ENCODE results near the gene SPG7.
A peak's percentile ranks its signal among the peaks of the same experiment; 100 is the strongest.

The SPG7 gene

GRCh38 chr16:89507214-89507833 lies 879 bp upstream of the SPG7 start:
- Histone ChIP-seq H2BK120ac (ENCODE audit: insufficient read depth, low read length, poor library complexity) (peak overlapping the region; percentile 33), H2AFZ (ENCODE audit: insufficient read depth, low read length, poor library complexity) (peak overlapping the region; percentile 50), H4K91ac (ENCODE audit: low read depth, low read length) (peak overlapping the region; percentile 58), H3K9me3 (ENCODE audit: insufficient read depth, low read depth, low read length) (no peaks in the 10 kb centered on the region), H2AK5ac (ENCODE audit: low read length) (no peak overlapping the region), H3K4me3 (ENCODE audit: low read depth, low read length) (peak overlapping the region; percentile 95), H3K79me1 (ENCODE audit: low read length) (peaks cover 11% of the 10 kb centered on the region), H4K8ac (ENCODE audit: low read depth, low read length) (peak overlapping the region; percentile 34), H3K36me3 (ENCODE audit: control insufficient read depth in 1 of 2, insufficient read depth in 2 of 2, low read length in 2 of 2) (peaks cover 13 to 14% of the 10 kb centered on the region in 2 experiments), H3K4me2 (ENCODE audit: low read length) (peak overlapping the region; percentile 91), H3K18ac (ENCODE audit: low read length) (peak overlapping the region; percentile 35), H3K4ac (ENCODE audit: low read depth, low read length) (peak overlapping the region; percentile 51), H4K12ac (ENCODE audit: low read depth, low read length) (peak overlapping the region; percentile 14), H3K14ac (ENCODE audit: low read length) (peak overlapping the region; percentile 70), H3K23ac (ENCODE audit: low read length) (no peak overlapping the region), H3K9ac (ENCODE audit: low read length) (peak overlapping the region; percentile 57), H3K4me1 (ENCODE audit: control insufficient read depth in 1 of 2, insufficient read depth in 2 of 2, low read length in 2 of 2) (peaks cover 3 to 7% of the 10 kb centered on the region in 2 experiments), H3K79me2 (ENCODE audit: control insufficient read depth, insufficient read depth, low read length, poor library complexity) (peaks cover 12% of the 10 kb centered on the region), H3K27ac (ENCODE audit: low read depth, low read length) (peak overlapping the region; percentile 80), H3K27me3 (ENCODE audit: insufficient read depth, low read length) (no peaks in the 10 kb centered on the region), H2BK12ac (ENCODE audit: low read length) (no peak overlapping the region), H2BK5ac (ENCODE audit: low read depth, low read length, poor library complexity) (no peak overlapping the region)
- WGBS (ENCODE audit: extremely low coverage, insufficient coverage, insufficient read length): no CpG with 5 or more reads among the region's 42 CpGs
- DNase-seq: no peak

GRCh38 chr16:89510526-89510925 lies 2.3 kb downstream of the SPG7 start:
- no peak overlapping the region for H3K18ac ChIP-seq (ENCODE audit: low read length)
- no CpG with 5 or more reads among the region's 9 CpGs for WGBS (ENCODE audit: extremely low coverage, insufficient coverage, insufficient read length)
- H3K4me3 ChIP-seq (ENCODE audit: low read depth, low read length): no peak overlapping the region
- peaks cover 25 to 27% of the 10 kb centered on the region in 2 experiments for H3K36me3 ChIP-seq (ENCODE audit: control insufficient read depth in 1 of 2, insufficient read depth in 2 of 2, low read length in 2 of 2)
- no peak overlapping the region for H3K23ac ChIP-seq (ENCODE audit: low read length)
- H3K27me3 ChIP-seq (ENCODE audit: insufficient read depth, low read length): no peaks in the 10 kb centered on the region
- no peak overlapping the region for H2BK12ac ChIP-seq (ENCODE audit: low read length)
- no peak overlapping the region for H2BK120ac ChIP-seq (ENCODE audit: insufficient read depth, low read length, poor library complexity)
- peaks cover 12% of the 10 kb centered on the region for H3K79me2 ChIP-seq (ENCODE audit: control insufficient read depth, insufficient read depth, low read length, poor library complexity)
- no peak overlapping the region for H2BK5ac ChIP-seq (ENCODE audit: low read depth, low read length, poor library complexity)
- no peak overlapping the region for H2AFZ ChIP-seq (ENCODE audit: insufficient read depth, low read length, poor library complexity)
- H3K4me2 ChIP-seq (ENCODE audit: low read length): no peak overlapping the region
- no peak overlapping the region for H2AK5ac ChIP-seq (ENCODE audit: low read length)
- no peak overlapping the region for H3K4ac ChIP-seq (ENCODE audit: low read depth, low read length)
- H3K14ac ChIP-seq (ENCODE audit: low read length): no peak overlapping the region
- no peak overlapping the region for H4K8ac ChIP-seq (ENCODE audit: low read depth, low read length)
- H4K91ac ChIP-seq (ENCODE audit: low read depth, low read length): no peak overlapping the region
- no peaks in the 10 kb centered on the region for H3K9me3 ChIP-seq (ENCODE audit: insufficient read depth, low read depth, low read length)
- H4K12ac ChIP-seq (ENCODE audit: low read depth, low read length): no peak overlapping the region
- H3K9ac ChIP-seq (ENCODE audit: low read length): peak overlapping the region; percentile 22
- no peak overlapping the region for H3K27ac ChIP-seq (ENCODE audit: low read depth, low read length)
- H3K4me1 ChIP-seq (ENCODE audit: control insufficient read depth in 1 of 2, insufficient read depth in 2 of 2, low read length in 2 of 2): peaks cover 3 to 4% of the 10 kb centered on the region in 2 experiments
- H3K79me1 ChIP-seq (ENCODE audit: low read length): peaks cover 11% of the 10 kb centered on the region
- DNase-seq: no peak

GRCh38 chr16:89511374-89511773 lies 3.2 kb downstream of the SPG7 start:
- peaks cover 11% of the 10 kb centered on the region for H3K79me1 ChIP-seq (ENCODE audit: low read length)
- no peak overlapping the region for H3K4me3 ChIP-seq (ENCODE audit: low read depth, low read length)
- H3K18ac ChIP-seq (ENCODE audit: low read length): no peak overlapping the region
- H3K4ac ChIP-seq (ENCODE audit: low read depth, low read length): no peak overlapping the region
- peaks cover 30 to 33% of the 10 kb centered on the region in 2 experiments for H3K36me3 ChIP-seq (ENCODE audit: control insufficient read depth in 1 of 2, insufficient read depth in 2 of 2, low read length in 2 of 2)
- no peak overlapping the region for H2BK120ac ChIP-seq (ENCODE audit: insufficient read depth, low read length, poor library complexity)
- no peak overlapping the region for H4K12ac ChIP-seq (ENCODE audit: low read depth, low read length)
- H2BK5ac ChIP-seq (ENCODE audit: low read depth, low read length, poor library complexity): no peak overlapping the region
- H3K23ac ChIP-seq (ENCODE audit: low read length): no peak overlapping the region
- no peaks in the 10 kb centered on the region for H3K27me3 ChIP-seq (ENCODE audit: insufficient read depth, low read length)
- peaks cover 12% of the 10 kb centered on the region for H3K79me2 ChIP-seq (ENCODE audit: control insufficient read depth, insufficient read depth, low read length, poor library complexity)
- no peak overlapping the region for H2BK12ac ChIP-seq (ENCODE audit: low read length)
- H3K14ac ChIP-seq (ENCODE audit: low read length): no peak overlapping the region
- H4K8ac ChIP-seq (ENCODE audit: low read depth, low read length): no peak overlapping the region
- no peak overlapping the region for H3K4me2 ChIP-seq (ENCODE audit: low read length)
- WGBS (ENCODE audit: extremely low coverage, insufficient coverage, insufficient read length): no CpG with 5 or more reads among the region's 8 CpGs
- peaks cover 3 to 4% of the 10 kb centered on the region in 2 experiments for H3K4me1 ChIP-seq (ENCODE audit: control insufficient read depth in 1 of 2, insufficient read depth in 2 of 2, low read length in 2 of 2)
- no peak overlapping the region for H4K91ac ChIP-seq (ENCODE audit: low read depth, low read length)
- H3K27ac ChIP-seq (ENCODE audit: low read depth, low read length): no peak overlapping the region
- no peak overlapping the region for H2AK5ac ChIP-seq (ENCODE audit: low read length)
- no peak overlapping the region for H3K9ac ChIP-seq (ENCODE audit: low read length)
- H2AFZ ChIP-seq (ENCODE audit: insufficient read depth, low read length, poor library complexity): no peak overlapping the region
- DNase-seq: no peak
- no peaks in the 10 kb centered on the region for H3K9me3 ChIP-seq (ENCODE audit: insufficient read depth, low read depth, low read length)

- Histone ChIP-seq H4K8ac (ENCODE audit: low read depth, low read length) (no peak overlapping the region), H3K27ac (ENCODE audit: low read depth, low read length) (no peak overlapping the region), H3K9ac (ENCODE audit: low read length) (no peak overlapping the region), H3K18ac (ENCODE audit: low read length) (no peak overlapping the region), H2BK12ac (ENCODE audit: low read length) (no peak overlapping the region), H3K4me1 (ENCODE audit: control insufficient read depth in 1 of 2, insufficient read depth in 2 of 2, low read length in 2 of 2) (peaks cover under 1% of the 10 kb centered on the region in 2 experiments), H3K36me3 (ENCODE audit: control insufficient read depth in 1 of 2, insufficient read depth in 2 of 2, low read length in 2 of 2) (peaks cover 38 to 41% of the 10 kb centered on the region in 2 experiments), H2AFZ (ENCODE audit: insufficient read depth, low read length, poor library complexity) (no peak overlapping the region), H3K27me3 (ENCODE audit: insufficient read depth, low read length) (no peaks in the 10 kb centered on the region), H2BK5ac (ENCODE audit: low read depth, low read length, poor library complexity) (no peak overlapping the region), H4K91ac (ENCODE audit: low read depth, low read length) (no peak overlapping the region), H3K4me3 (ENCODE audit: low read depth, low read length) (no peak overlapping the region), H3K4me2 (ENCODE audit: low read length) (no peak overlapping the region), H2AK5ac (ENCODE audit: low read length) (no peak overlapping the region), H3K9me3 (ENCODE audit: insufficient read depth, low read depth, low read length) (no peaks in the 10 kb centered on the region), H3K14ac (ENCODE audit: low read length) (no peak overlapping the region), H2BK120ac (ENCODE audit: insufficient read depth, low read length, poor library complexity) (no peak overlapping the region), H3K79me2 (ENCODE audit: control insufficient read depth, insufficient read depth, low read length, poor library complexity) (peaks cover 12% of the 10 kb centered on the region), H3K4ac (ENCODE audit: low read depth, low read length) (no peak overlapping the region), H3K23ac (ENCODE audit: low read length) (no peak overlapping the region), H3K79me1 (ENCODE audit: low read length) (peaks cover 11% of the 10 kb centered on the region), H4K12ac (ENCODE audit: low read depth, low read length) (no peak overlapping the region)
- DNase-seq: no peak
- no CpG with 5 or more reads among the region's 9 CpGs for WGBS (ENCODE audit: extremely low coverage, insufficient coverage, insufficient read length)
These were observed 4.2 kb downstream of the SPG7 start for GRCh38 chr16:89512453-89512852.

Data from trophoblast cell (in vitro differentiated cells and primary cell).